NCI-H748 (cell line): ENCODE measurements around the gene RUBCN.
A peak's percentile ranks its signal among the peaks of the same experiment; 100 is the strongest.
"Not testable (repeated sequence)": the region's sequence is repeated elsewhere in the genome, so short reads cannot be mapped to it uniquely, and the experiment has no call there.

Source experiments
- DNase-seq: peaks from one replicate; lab custom pipeline; 2025; ENCODE audit not compliant: unreplicated experiment; lab: John Stamatoyannopoulos, UW

Gene RUBCN

DNA sequence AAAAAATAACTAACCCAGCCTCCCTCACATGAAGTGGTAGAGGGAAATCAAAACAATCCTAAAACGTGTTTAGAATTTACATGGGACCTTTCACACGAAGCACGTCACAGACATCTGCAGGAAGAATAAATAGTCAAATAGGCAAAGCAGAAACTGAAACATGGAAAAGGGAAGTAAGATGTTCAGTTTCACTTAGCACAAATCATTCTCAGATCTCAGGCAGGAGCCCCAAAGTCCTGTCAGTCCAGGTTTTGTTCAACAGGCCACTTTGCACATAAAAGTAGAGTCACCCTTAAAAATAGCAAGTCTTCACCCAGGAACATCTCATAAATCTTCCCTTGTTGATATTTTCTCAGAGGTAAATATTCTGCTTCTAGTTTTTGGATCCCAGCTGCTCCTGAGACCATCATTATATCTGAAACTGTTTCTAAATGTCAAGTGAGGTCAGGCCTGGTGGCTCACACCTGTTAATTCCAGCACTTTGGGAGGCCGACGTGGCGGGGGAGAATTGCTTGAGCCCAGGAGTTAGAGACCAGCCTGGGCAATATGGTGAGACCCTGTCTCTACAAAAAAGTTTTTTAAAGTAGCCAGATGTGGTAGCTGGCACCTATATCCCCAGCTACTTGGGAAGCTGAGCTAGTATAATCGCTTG is 1.9 kb downstream of the RUBCN start:
- DNase-seq, result no peak

DNA sequence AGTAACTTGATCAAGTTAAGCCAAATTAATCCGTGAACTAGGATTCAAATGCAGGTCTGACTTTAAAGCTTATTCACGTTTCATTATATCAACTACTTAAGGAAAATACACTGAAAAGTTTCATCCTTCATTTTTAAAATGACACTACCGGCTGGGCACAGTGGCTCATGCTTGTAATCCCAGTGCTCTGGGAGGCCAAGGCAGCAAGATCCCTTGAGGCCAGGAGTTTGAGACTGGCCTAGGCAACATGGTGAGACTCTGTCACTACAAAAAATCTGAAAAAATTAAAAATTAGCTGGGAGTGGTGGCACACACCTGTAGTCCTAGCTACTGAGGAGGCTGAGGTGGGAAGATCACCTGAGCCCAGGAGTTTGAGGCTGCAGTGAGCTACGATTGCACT is 3.7 kb downstream of the RUBCN start:
- DNase-seq, result no peak

DNA sequence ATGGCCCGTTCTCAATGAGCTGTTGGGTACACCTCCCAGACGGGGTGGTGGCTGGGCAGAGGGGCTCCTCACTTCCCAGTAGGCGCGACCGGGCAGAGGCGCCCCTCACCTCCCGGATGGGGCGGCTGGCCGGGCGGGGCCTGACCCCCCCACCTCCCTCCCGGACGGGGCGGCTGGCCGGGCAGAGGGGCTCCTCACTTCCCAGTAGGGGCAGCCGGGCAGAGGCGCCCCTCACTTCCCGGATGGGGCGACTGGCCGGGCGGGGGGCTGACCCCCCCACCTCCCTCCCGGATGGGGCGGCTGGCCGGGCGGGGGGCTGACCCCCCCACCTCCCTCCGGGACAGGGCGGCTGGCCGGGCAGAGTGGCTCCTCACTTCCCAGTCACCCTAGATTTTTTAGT is 5.2 kb downstream of the RUBCN start:
- not testable (repeated sequence) for DNase-seq

DNA sequence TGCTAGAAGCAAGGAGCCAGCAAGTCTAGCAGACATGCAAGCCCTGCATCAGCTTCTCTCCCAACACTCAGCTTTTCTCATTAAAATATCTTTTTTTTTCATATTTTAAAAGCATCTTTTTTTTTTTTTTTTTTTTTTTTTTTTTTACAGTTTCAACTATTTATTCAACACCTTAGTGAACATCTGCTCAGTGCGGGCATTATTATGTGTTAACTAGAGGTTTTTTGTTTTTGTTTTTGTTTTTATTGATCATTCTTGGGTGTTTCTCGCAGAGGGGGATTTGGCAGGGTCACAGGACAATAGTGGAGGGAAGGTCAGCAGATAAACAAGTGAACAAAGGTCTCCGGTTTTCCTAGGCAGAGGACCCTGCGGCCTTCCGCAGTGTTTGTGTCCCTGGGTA is 5.9 kb downstream of the RUBCN start:
- not testable (repeated sequence) for DNase-seq

DNA sequence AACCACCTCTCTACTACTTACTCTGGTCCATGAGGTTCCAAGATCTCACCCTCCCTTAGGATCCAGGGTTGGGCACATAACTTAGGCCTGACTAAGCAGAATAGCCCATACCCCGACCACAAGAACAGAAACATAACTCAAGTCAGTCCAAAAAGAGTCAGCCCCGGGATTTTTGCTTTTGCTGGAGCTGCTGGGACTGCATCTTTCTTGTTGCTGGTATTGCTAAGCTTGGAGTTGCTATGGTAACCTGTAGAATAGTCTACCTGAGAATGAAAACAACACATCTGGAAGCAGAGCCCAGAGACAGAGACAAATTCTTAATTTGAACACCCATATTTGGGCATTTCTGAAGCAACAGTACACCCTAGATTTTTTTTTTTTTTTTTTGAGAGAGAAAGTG is 6.5 kb downstream of the RUBCN start:
- peak; percentile 50 for DNase-seq

DNA sequence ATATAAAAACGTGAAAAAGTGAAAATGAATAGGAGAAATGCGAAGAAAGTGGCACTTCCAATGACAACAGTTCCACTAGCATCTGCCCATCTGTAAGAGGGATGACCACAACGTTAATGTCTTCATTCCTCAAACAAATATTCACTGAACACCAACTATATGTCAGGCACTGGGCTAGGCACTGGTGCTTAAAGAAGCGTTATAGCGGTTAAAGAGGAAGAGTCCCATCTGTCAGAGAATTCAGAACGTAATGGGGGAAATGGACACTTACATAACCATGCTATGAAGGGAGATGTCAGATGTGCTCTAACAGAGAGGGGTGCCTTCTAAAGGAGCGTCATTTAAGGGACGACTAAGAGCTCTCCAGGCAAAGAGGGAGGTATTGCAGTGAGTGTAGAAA is 8.2 kb downstream of the RUBCN start:
- DNase-seq, result no peak

DNA sequence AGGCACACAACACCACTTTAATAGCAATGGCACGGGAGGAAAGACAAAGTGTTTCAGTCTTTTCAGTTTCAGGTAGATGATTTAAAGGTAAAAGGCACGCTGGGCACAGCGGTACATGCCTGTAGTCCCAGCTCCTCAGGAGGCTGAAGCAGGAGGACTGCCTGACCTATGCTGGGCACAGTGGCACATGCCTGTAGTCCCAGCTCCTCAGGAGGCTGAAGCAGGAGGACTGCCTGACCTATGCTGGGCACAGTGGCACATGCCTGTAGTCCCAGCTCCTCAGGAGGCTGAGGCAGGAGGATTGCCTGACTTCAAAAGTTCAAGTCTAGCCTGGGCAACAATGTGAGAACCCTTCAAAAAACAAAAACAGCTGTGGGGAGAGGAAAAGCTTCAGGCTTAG is 8.8 kb downstream of the RUBCN start:
- not testable (repeated sequence) for DNase-seq

DNA sequence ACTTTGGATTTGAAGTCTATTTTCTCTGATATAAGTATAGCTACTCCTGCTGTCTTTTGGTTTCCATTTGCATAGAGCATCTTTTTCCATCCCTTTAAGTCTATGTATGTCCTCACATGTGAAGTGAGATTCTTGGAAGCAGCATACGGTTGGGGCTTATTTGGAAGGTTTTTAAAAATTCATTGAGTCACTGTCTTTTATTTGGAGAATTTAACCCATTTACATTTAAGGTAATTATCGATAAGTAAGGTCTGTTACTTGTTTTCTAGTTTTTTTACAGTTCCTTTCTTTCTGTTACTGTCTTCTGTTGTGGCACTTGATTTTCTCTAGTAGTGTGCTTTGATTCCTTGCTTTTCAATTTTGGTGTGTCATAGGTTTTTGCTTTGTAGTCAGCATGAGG is 14.0 kb downstream of the RUBCN start:
- DNase-seq, result no peak

DNA sequence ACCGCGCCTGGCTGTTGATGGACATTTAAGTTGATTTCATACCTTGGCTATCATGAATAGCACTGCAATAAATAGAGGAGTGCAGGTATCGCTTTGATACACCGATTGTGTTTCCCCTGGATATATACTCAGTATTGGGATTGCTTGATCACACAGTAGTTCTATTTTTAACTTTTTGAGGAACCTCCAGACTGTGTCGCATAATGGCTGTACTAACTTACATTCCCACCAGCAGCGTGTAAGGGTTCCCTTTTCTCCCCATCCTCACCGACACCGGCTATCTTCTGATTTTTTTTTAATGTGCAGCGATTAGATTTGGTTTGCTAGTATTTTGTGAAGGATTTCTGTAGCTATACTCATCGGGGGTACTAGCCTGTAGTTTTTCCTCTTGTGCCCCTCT is 16.0 kb downstream of the RUBCN start:
- DNase-seq, result no peak

DNA sequence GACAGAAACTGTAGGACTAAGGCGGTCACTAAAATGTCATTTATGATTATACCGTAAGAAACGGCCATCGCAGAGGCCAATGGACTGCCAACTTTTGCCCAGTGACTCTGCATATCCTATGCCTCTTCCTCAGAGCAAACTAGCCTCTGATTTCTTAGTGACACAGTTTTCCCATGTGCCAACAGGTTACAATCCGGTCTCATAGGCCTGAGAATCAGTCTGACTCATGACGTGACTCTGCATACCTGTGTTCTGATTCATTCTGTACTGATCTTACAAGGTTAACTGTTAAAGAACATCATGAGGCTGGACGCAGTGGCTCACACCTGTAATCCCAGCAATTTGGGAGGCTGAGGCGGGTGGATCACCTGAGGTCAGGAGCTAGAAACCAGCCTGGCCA is 17.8 kb downstream of the RUBCN start:
- no peak for DNase-seq

DNA sequence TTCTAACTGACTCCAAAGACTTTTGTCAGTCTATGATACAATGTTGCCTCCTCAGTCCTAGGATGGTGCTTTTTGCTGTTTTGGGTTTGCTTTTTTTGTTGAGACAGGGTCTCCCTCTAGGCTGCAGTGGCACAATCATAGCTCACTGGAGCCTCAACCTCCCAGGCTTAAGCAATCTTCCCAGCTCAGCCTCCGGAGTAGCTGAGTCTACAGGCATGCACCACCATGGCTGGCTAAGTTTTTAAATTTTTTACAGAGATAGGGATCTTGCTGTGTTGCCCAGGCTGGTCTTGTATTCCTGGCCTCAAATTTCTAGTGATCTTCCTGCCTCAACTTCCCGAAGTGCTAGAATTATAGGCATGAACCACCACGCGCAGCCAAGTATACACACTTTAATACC is 22.5 kb downstream of the RUBCN start:
- DNase-seq, result no peak

DNA sequence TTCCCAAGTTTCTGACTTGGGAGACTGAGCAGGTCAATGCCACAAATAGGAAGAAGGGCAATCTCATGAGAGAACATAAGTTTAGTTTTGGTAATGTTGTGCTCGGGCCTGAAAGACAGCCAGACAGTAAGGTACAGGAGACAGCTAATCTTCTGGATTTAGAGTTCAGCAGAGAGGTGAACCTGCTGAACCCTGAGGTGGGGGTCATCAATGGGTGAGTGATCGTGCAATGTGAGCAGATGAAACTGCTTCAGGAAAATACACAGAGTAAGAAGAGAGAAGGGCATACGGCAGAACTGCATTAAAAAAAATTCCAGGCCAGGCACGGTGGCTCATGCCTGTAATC is 23.3 kb downstream of the RUBCN start:
- no peak for DNase-seq

DNA sequence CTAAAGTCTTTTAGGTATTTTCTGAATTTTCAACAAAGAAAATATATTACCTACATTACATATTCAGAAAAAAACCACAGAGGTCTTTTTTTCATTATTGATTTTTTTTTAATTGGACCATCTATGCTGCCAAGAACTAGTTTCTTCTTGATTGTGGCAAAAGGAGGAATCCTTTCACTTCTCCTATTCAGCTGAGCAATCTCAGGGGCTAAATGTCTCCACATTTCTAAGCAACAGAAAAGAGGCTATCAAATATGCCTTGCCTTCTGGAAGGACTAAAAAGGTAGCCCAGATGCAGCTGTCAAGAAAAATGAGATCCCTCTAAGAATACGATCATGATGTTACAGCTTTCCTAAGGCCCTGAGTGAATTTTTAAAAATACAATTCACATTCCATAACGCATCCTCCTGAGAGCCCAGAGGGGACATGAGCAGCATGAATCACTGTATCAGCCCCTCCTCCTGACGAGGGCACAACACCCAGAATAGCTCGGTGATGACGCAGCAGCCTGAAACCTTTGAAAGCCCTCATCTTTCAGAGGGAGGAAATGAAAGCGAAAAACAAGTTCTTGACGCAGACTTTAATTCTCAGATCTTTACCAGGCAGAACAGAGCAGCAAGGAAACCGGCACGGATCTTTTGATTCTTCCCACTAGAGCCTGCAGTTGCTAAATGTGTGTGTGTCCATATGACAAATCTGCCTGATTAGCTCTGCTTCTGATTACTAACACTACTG is 24.6 kb downstream of the RUBCN start:
- DNase-seq, result no peak

DNA sequence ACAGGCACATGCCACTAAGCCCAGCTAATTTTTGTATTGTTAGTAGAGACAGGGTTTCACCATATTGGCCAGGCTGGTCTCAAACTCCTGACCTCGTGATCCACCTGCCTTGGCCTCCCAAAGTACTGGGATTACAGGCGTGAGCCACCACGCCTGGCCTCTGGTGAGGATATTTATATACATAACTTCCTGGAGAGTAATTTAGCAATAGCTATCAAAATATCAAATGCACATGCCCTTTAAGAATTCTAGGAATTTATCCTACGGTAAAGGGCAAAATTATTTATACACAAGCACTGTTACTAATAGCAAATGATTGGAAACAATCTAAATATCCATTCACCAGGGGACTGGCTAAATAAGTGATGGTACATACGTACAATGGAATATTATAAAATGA is 25.7 kb downstream of the RUBCN start:
- DNase-seq, result not testable (repeated sequence)

DNA sequence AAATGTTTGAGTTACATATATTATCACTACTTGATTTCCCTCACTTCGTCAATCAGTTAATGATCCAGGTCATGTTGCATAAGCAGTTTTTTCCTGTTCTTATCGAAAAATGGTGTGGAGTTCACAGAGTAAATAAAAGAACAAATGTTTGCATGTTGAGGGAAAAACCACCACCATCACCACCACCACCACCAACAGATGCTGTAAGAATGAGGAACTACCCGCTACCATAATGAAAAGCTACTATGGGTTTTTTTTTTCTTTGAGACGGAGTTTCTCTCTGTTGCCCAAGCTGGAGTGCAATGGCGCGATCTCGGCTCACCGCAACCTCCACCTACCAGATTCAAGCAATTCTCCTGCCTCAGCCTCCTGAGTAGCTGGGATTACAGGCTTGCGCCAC is 27.6 kb downstream of the RUBCN start:
- DNase-seq, result no peak

DNA sequence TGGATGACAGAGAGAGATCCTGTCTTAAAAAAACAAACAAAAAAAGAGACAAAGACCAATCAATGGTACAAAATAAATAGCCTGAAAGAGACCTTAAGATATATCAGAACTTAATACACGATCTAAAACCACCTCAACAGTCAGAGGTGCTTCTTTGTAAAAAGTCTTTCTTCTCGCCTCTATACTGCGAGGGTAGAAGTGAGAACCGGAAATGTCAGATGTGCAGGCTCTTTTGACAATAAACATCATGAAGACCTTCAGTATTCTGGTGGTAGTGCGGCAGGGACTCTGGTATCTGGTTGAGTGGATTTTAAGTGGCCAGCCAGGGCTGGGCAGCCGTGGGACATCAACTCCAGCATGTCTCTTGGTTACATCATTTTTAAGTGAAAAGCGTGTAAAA is 30.0 kb downstream of the RUBCN start:
- DNase-seq, result no peak

DNA sequence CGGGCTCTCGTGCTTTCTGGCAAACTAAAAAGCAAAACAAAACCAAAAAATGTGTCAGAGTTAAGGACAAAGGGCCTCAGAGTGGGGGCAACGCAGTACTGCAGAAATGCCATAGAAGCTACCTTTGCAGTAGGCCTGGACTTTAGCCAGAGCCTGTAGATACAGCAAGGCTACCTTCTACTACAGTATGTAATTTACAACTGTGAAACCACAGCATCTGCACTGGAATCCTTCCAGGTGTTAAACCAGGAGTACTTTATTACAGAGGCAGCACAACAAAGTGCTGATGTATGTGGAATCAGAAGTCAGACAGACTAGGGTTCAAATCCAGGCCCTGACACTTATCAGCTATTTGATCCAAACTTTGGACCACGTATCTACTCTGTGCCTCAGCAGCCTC is 34.9 kb downstream of the RUBCN start:
- no peak for DNase-seq

DNA sequence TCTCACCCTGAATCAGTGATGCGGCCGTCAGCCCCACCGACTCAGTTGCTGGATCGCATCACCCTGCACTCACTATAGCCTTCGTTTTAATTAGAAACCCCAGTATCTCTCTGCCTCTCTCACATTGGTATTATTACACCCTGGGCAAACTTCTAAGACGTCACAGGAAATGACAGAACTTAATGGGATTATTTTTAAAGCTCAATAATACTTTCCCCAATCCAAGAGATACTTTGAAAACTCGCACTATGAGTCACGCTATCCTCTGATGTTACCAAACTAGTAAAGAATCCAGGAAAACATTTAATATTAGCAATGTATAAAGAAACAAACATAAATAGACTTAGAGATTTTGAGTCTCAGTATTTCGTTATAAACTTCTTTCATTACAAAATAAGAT is 36.6 kb downstream of the RUBCN start:
- DNase-seq, result no peak

DNA sequence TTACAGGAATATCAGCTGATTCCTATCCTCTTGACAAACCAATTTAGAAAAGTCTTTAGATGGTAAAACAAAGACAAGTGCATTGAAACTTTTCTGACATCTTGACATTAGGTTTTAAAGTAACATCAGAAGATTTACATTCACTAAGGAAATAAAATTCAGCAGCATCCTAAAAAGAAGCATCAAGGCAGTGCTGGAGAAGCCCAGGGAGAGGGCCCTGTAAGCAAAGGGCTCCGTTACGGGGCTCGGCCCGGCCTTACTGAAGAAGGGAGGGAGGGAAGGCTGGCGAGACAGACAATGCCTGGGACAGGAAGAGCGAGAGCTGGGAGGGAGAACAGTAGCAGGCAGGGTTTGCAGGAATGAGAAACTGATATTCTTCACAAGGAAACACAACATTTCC is 39.3 kb downstream of the RUBCN start:
- DNase-seq, result no peak

DNA sequence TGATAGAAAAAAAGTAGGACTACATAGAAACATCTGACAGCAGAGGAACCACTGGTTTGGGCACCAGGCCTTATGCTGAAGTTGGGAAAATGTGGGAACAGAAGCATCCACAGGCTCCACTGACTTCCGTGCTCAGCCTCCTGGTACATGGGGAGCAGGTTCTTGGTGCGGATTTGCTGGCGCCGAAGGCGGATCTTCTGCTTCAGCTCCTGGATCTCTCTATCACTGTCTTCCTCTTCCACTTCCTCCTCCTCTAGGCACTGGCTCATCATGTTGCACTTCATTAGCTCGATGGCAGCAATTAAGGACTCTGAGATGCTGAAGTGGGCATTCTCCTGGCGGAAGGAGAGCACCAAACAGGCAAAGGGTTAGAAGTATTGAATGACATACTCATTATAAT is 42.5 kb downstream of the RUBCN start:
- DNase-seq, result no peak

DNA sequence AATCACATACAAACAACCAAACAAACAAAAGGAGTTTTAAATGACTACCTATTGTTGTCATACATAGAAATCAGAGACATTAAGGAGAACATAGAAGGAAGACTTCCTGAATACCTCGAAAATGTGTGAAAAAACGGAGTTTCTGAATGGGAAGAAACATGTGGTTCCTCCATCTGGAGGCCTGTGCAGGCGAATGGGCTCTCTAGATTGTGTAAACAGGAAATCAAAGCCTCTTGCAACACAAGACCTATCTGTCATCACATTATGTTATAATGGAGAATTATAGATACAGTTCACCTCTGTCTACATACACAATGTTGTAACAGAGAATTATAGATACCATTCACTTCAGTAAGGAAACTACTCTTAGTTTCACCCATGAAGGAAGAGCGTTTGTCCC is 44.1 kb downstream of the RUBCN start:
- no peak for DNase-seq

DNA sequence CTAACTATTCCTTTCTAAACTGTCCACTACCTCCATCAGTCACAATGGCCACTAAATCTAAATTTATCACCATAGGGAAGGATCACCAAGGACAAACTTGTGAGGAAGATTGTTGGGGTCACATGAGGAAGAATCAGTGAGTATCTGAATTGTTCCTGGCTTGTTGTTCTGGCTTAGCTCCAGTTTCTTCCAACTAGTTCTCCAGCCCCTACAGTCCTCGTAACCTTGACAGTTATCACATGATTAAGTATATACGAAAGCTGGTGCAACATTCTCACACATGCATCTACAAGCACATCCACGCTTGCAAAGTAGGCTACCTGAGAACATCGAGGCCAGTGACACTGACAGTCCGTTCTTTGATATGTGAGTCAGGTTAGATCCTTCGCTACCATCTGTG is 46.0 kb downstream of the RUBCN start:
- no peak for DNase-seq

DNA sequence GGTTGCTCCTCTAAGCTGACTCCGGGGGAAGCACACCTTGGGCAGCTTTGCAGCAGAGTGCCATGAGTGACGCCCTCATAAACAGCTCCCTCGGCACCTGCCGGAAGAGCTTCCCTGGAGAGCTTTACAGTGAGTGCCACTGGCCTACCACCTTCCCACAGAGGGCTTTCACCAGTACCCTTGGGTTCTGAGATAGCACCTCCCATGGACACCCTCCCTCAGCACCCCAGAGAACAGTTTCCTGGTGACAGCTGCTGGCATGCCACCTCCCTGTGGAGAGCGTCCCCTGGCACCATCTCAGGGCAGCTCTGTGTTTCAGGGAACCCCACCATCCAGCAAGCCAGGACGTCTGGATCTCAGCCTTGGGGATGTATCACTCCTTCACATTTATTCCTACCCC is 49.1 kb downstream of the RUBCN start:
- no peak for DNase-seq
